SK-N-SH treated with all-trans-retinoic acid at 6 μM for 48 hours (cell line): ENCODE data around the gene EHD4.

Source experiments
- ARNTL ChIP-seq: fragments of 450-650 bp; formaldehyde crosslinking; IDR thresholded peaks from 2 replicates; pipeline ENCODE4 v1.5.0; 2020; ENCODE audit warnings: low read depth, mild to moderate bottlenecking, moderate library complexity, borderline replicate concordance
- ESRRG ChIP-seq: fragments of 250-450 bp; sonication (Bioruptor Pico); IDR thresholded peaks from 2 replicates; pipeline ENCODE4 v1.6.1; 2021; ENCODE audit warnings: mild to moderate bottlenecking
- GLIS3 ChIP-seq: fragments of 250-450 bp; sonication (Bioruptor Pico); IDR thresholded peaks from 2 replicates; pipeline ENCODE4 v1.5.0; 2020; ENCODE audit warnings: mild to moderate bottlenecking, moderate library complexity
- RARB ChIP-seq: fragments of 250-450 bp; sonication (Bioruptor Pico); IDR thresholded peaks from 2 replicates; pipeline ENCODE4 v1.8.0; 2021; ENCODE audit warnings: mild to moderate bottlenecking, moderate library complexity
- TCF4 ChIP-seq: fragments of 250-450 bp; sonication (Bioruptor Pico); IDR thresholded peaks from 2 replicates; pipeline ENCODE4 v1.8.0; 2021; ENCODE audit warnings: mild to moderate bottlenecking, moderate library complexity, borderline replicate concordance
- TOX ChIP-seq: fragments of 250-450 bp; sonication (Bioruptor Pico); IDR thresholded peaks from 2 replicates; pipeline ENCODE4 v1.8.0; 2021; ENCODE audit warnings: mild to moderate bottlenecking, moderate library complexity, borderline replicate concordance
- ZNF70 ChIP-seq: fragments of 450-650 bp; formaldehyde crosslinking; IDR thresholded peaks from 2 replicates; pipeline ENCODE4 v1.5.0; 2020; ENCODE audit warnings: mild to moderate bottlenecking, moderate library complexity
- TF ChIP-seq, protein P1 (sequence below): fragments of 250-450 bp; sonication (Bioruptor Pico); IDR thresholded peaks from 2 replicates; pipeline ENCODE4 v1.5.1; 2020; ENCODE audit warnings: low read depth, mild to moderate bottlenecking, moderate library complexity

DNA sequence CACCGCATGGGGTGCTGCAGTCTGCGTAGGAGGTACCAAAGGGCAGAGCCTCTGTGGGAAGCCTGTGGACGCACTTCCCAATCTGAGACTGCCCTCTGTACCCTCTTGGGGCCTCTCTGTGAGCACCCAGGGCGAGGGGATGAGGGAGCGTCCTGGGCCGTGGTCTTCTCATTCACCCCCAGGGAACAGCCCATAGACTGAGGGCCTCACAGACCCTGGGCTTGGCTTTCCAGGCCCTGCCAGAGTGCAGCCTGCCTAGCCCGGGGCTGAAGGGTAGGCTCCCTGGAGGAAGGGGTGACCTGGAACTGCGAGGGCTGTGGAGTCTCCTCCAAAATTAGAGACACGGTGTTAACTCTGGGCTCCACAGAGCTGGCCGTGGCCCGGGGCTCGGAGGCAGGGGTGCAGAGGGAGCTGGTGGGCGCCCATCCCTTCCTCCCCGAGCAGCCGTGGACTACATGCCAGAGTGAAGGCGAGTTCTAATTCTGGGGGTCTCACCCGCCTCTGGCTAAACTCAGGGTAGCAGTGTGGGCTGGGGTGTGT is 78.0 kb downstream of the EHD4 start:
- TF ChIP-seq RARB (CRISPR knock-in tag) (no peak), GLIS3 (CRISPR knock-in tag) (no peak), TOX (CRISPR knock-in tag) (no peak), ZNF70 (no peak), TCF4 (CRISPR knock-in tag) (no peak), ARNTL (CRISPR knock-in tag) (no peak), ESRRG (CRISPR knock-in tag) (no peak)
- TF ChIP-seq, protein P1, sequence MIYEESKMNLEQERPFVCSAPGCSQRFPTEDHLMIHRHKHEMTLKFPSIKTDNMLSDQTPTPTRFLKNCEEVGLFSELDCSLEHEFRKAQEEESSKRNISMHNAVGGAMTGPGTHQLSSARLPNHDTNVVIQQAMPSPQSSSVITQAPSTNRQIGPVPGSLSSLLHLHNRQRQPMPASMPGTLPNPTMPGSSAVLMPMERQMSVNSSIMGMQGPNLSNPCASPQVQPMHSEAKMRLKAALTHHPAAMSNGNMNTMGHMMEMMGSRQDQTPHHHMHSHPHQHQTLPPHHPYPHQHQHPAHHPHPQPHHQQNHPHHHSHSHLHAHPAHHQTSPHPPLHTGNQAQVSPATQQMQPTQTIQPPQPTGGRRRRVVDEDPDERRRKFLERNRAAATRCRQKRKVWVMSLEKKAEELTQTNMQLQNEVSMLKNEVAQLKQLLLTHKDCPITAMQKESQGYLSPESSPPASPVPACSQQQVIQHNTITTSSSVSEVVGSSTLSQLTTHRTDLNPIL (CRISPR knock-in tag), result no peak
